ENCODE results near the gene SEMA3F. TPM values are rescaled to one million over a fixed set of nuclear protein-coding genes. Genes with fewer than 3 reads are reported as not detected.

Gene SEMA3F
- total RNA-seq, 2 donors from 2014 or later: 1.5 TPM; not detected in 1

GRCh38 chr3:50125541-50126286 lies 29.4 kb upstream of the SEMA3F start:
- Mint-ChIP-seq H3K36me3 (ENCODE audit: low read depth) (no peaks in the 10 kb centered on the region), H3K27me3 (no peaks in the 10 kb centered on the region), H3K27ac (no peak overlapping the region), H3K4me3 (no peak overlapping the region), H3K9me3 (no peaks in the 10 kb centered on the region), H3K4me1 (no peaks in the 10 kb centered on the region)
- ATAC-seq (replicated peaks): no peak

GRCh38 chr3:50126287-50127211 lies 28.6 kb upstream of the SEMA3F start:
- Mint-ChIP-seq H3K4me3 (no peak overlapping the region), H3K4me1 (no peaks in the 10 kb centered on the region), H3K27ac (no peak overlapping the region), H3K9me3 (no peaks in the 10 kb centered on the region), H3K36me3 (ENCODE audit: low read depth) (no peaks in the 10 kb centered on the region), H3K27me3 (no peaks in the 10 kb centered on the region)
- no peak for ATAC-seq (replicated peaks)

GRCh38 chr3:50127251-50127691 lies 27.9 kb upstream of the SEMA3F start:
- H3K36me3 Mint-ChIP-seq (ENCODE audit: low read depth): no peaks in the 10 kb centered on the region
- no peaks in the 10 kb centered on the region for H3K27me3 Mint-ChIP-seq
- H3K4me1 Mint-ChIP-seq: no peaks in the 10 kb centered on the region
- H3K4me3 Mint-ChIP-seq: no peak overlapping the region
- no peaks in the 10 kb centered on the region for H3K9me3 Mint-ChIP-seq
- ATAC-seq (replicated peaks): no peak
- no peak overlapping the region for H3K27ac Mint-ChIP-seq

GRCh38 chr3:50128001-50128400 lies 27.1 kb upstream of the SEMA3F start:
- Mint-ChIP-seq H3K4me1 (no peaks in the 10 kb centered on the region), H3K27me3 (no peaks in the 10 kb centered on the region), H3K36me3 (ENCODE audit: low read depth) (no peaks in the 10 kb centered on the region)

GRCh38 chr3:50130436-50130835 lies 24.7 kb upstream of the SEMA3F start:
- no peak for ATAC-seq (replicated peaks)
- H3K27me3 Mint-ChIP-seq: no peaks in the 10 kb centered on the region

More at GRCh38 chr3:50128001-50128400, 27.1 kb upstream of the SEMA3F start:
- no peak for ATAC-seq (replicated peaks)
- H3K9me3 Mint-ChIP-seq: no peaks in the 10 kb centered on the region
- no peak overlapping the region for H3K27ac Mint-ChIP-seq
- no peak overlapping the region for H3K4me3 Mint-ChIP-seq

GRCh38 chr3:50132421-50133282 lies 22.5 kb upstream of the SEMA3F start:
- H3K4me3 Mint-ChIP-seq: no peak overlapping the region
- peak overlapping the region; percentile 38 for H3K27ac Mint-ChIP-seq
- H3K9me3 Mint-ChIP-seq: no peaks in the 10 kb centered on the region
- H3K4me1 Mint-ChIP-seq: no peaks in the 10 kb centered on the region
- H3K27me3 Mint-ChIP-seq: no peaks in the 10 kb centered on the region
- no peak for ATAC-seq (replicated peaks)
- H3K36me3 Mint-ChIP-seq (ENCODE audit: low read depth): no peaks in the 10 kb centered on the region

More at GRCh38 chr3:50130436-50130835, 24.7 kb upstream of the SEMA3F start:
- H3K4me1 Mint-ChIP-seq: no peaks in the 10 kb centered on the region
- no peak overlapping the region for H3K27ac Mint-ChIP-seq
- no peaks in the 10 kb centered on the region for H3K9me3 Mint-ChIP-seq
- no peaks in the 10 kb centered on the region for H3K36me3 Mint-ChIP-seq (ENCODE audit: low read depth)
- no peak overlapping the region for H3K4me3 Mint-ChIP-seq

GRCh38 chr3:50133283-50133615 lies 21.9 kb upstream of the SEMA3F start:
- Mint-ChIP-seq H3K36me3 (ENCODE audit: low read depth) (no peaks in the 10 kb centered on the region), H3K9me3 (no peaks in the 10 kb centered on the region), H3K4me3 (no peak overlapping the region), H3K4me1 (peaks cover 3% of the 10 kb centered on the region), H3K27ac (peak overlapping the region; percentile 38), H3K27me3 (no peaks in the 10 kb centered on the region)
- no peak for ATAC-seq (replicated peaks)

- no peaks in the 10 kb centered on the region for H3K27me3 Mint-ChIP-seq
- no peaks in the 10 kb centered on the region for H3K9me3 Mint-ChIP-seq
- no peak overlapping the region for H3K4me3 Mint-ChIP-seq
- H3K36me3 Mint-ChIP-seq (ENCODE audit: low read depth): no peaks in the 10 kb centered on the region
- no peak for ATAC-seq (replicated peaks)
- no peak overlapping the region for H3K27ac Mint-ChIP-seq
- peaks cover 8% of the 10 kb centered on the region for H3K4me1 Mint-ChIP-seq
Measured at GRCh38 chr3:50134367-50134766, 20.8 kb upstream of the SEMA3F start.

GRCh38 chr3:50135964-50136363 lies 19.2 kb upstream of the SEMA3F start:
- no peaks in the 10 kb centered on the region for H3K27me3 Mint-ChIP-seq
- no peaks in the 10 kb centered on the region for H3K9me3 Mint-ChIP-seq
- no peak overlapping the region for H3K4me3 Mint-ChIP-seq
- ATAC-seq (replicated peaks): no peak
- no peaks in the 10 kb centered on the region for H3K36me3 Mint-ChIP-seq (ENCODE audit: low read depth)
- H3K4me1 Mint-ChIP-seq: peaks cover 8% of the 10 kb centered on the region
- H3K27ac Mint-ChIP-seq: no peak overlapping the region

- Mint-ChIP-seq H3K27ac (no peak overlapping the region), H3K4me1 (peaks cover 8% of the 10 kb centered on the region), H3K9me3 (no peaks in the 10 kb centered on the region), H3K36me3 (ENCODE audit: low read depth) (no peaks in the 10 kb centered on the region), H3K4me3 (no peak overlapping the region), H3K27me3 (no peaks in the 10 kb centered on the region)
- no peak for ATAC-seq (replicated peaks)
Measured at GRCh38 chr3:50136714-50137405, 18.3 kb upstream of the SEMA3F start.

GRCh38 chr3:50137531-50137930 lies 17.6 kb upstream of the SEMA3F start:
- Mint-ChIP-seq H3K4me1 (peaks cover 8% of the 10 kb centered on the region), H3K9me3 (no peaks in the 10 kb centered on the region), H3K27me3 (no peaks in the 10 kb centered on the region), H3K4me3 (no peak overlapping the region), H3K27ac (peak overlapping the region; percentile 68), H3K36me3 (ENCODE audit: low read depth) (no peaks in the 10 kb centered on the region)
- ATAC-seq (replicated peaks): no peak

- Mint-ChIP-seq H3K4me1 (peaks cover 8% of the 10 kb centered on the region), H3K4me3 (no peak overlapping the region), H3K27ac (peak overlapping the region; percentile 68), H3K36me3 (ENCODE audit: low read depth) (no peaks in the 10 kb centered on the region), H3K27me3 (no peaks in the 10 kb centered on the region), H3K9me3 (no peaks in the 10 kb centered on the region)
- ATAC-seq (replicated peaks): no peak
Measured at GRCh38 chr3:50138266-50139200, 16.6 kb upstream of the SEMA3F start.

GRCh38 chr3:50139308-50139707 lies 15.8 kb upstream of the SEMA3F start:
- H3K36me3 Mint-ChIP-seq (ENCODE audit: low read depth): no peaks in the 10 kb centered on the region
- no peak overlapping the region for H3K4me3 Mint-ChIP-seq
- no peaks in the 10 kb centered on the region for H3K9me3 Mint-ChIP-seq
- H3K27me3 Mint-ChIP-seq: no peaks in the 10 kb centered on the region
- peaks cover 8% of the 10 kb centered on the region for H3K4me1 Mint-ChIP-seq
- ATAC-seq (replicated peaks): no peak
- H3K27ac Mint-ChIP-seq: peak overlapping the region; percentile 68
